Neural progenitor cell (in vitro differentiated cells): ENCODE results near the gene PRDM12. TPM values are rescaled to one million over a fixed set of nuclear protein-coding genes. Genes with fewer than 3 reads are reported as not detected.
A peak's percentile ranks its signal among the peaks of the same experiment; 100 is the strongest.

Source experiments
- DNase-seq: peaks from one replicate; pipeline ENCODE4 v3.0.0-alpha.2; 2016; ENCODE audit warnings: low spot score
- H2AFZ ChIP-seq: fragments of 200-600 bp; sonication (generic); replicated peaks from 2 replicates; pipeline ENCODE4 v1.6.1; 2016; ENCODE audit warnings: antibody characterized with exemption
- H3F3A ChIP-seq: fragments of 200-600 bp; sonication (generic); 2 replicates; pipeline ENCODE4 v1.6.1; 2016; ENCODE audit warnings: antibody characterized with exemption, low read depth
- H3K27ac ChIP-seq: fragments of 200-600 bp; sonication (generic); 2 replicates; pipeline ENCODE4 v1.5.1; 2016; ENCODE audit warnings: mild to moderate bottlenecking
- H3K27me3 ChIP-seq: fragments of 200-600 bp; sonication (generic); 2 replicates; pipeline ENCODE4 v1.6.1; 2016; ENCODE audit warnings: mild to moderate bottlenecking, moderate library complexity
- H3K36me3 ChIP-seq: fragments of 200-600 bp; sonication (generic); 2 replicates; pipeline ENCODE4 v1.5.1; 2016
- H3K4me1 ChIP-seq: fragments of 200-600 bp; sonication (generic); 2 replicates; pipeline ENCODE4 v1.6.1; 2016; ENCODE audit warnings: mixed run types
- H3K4me2 ChIP-seq: fragments of 200-600 bp; sonication (generic); 2 replicates; pipeline ENCODE4 v1.6.1; 2016
- H3K4me3 ChIP-seq: fragments of 200-600 bp; sonication (generic); 2 replicates; pipeline ENCODE4 v1.5.1; 2016
- H3K79me2 ChIP-seq: fragments of 200-600 bp; sonication (generic); 2 replicates; pipeline ENCODE4 v1.6.1; 2016; ENCODE audit warnings: low read depth
- H3K9ac ChIP-seq: fragments of 200-600 bp; sonication (generic); 2 replicates; pipeline ENCODE4 v1.6.1; 2016
- H3K9me3 ChIP-seq: fragments of 200-600 bp; sonication (generic); 2 replicates; pipeline ENCODE4 v1.5.1; 2016; ENCODE audit warnings: low read depth
- H4K20me1 ChIP-seq: fragments of 200-600 bp; sonication (generic); 2 replicates; pipeline ENCODE4 v1.6.1; 2016; ENCODE audit warnings: low read depth
- H3K27ac Mint-ChIP-seq: 3 replicates; pipeline ENCODE4 v1.8.0; 2021; ENCODE audit warnings: mixed read lengths
- H3K27me3 Mint-ChIP-seq: 2 replicates; pipeline ENCODE4 v1.8.0; 2022; ENCODE audit warnings: low read depth, mild to moderate bottlenecking, inconsistent platforms, moderate library complexity, mixed read lengths; ENCODE audit not compliant: insufficient read depth
- H3K36me3 Mint-ChIP-seq: 3 replicates; pipeline ENCODE4 v1.8.0; 2021; ENCODE audit warnings: mixed read lengths
- H3K4me1 Mint-ChIP-seq: 3 replicates; pipeline ENCODE4 v1.8.0; 2021; ENCODE audit warnings: mixed read lengths
- H3K4me3 Mint-ChIP-seq: 3 replicates; pipeline ENCODE4 v1.8.0; 2021; ENCODE audit warnings: mild to moderate bottlenecking, moderate library complexity, mixed read lengths
- H3K9me3 Mint-ChIP-seq: 3 replicates; pipeline ENCODE4 v1.8.0; 2020; ENCODE audit warnings: mixed read lengths
- CTCF ChIP-seq: fragments of 200-600 bp; sonication (generic); IDR thresholded peaks from 2 replicates; pipeline ENCODE4 v1.5.1; 2017; ENCODE audit warnings: antibody characterized with exemption, mild to moderate bottlenecking
- EZH2 ChIP-seq: fragments of 200-600 bp; sonication (generic); IDR thresholded peaks from 2 replicates; pipeline ENCODE4 v1.6.1; 2017; ENCODE audit warnings: antibody characterized with exemption, mild to moderate bottlenecking, moderate library complexity
- EZH2phosphoT487 ChIP-seq: fragments of 200-600 bp; sonication (generic); IDR thresholded peaks from 2 replicates; pipeline ENCODE4 v1.6.1; 2017; ENCODE audit warnings: antibody characterized with exemption
- total RNA-seq: library from RNA; depleted of rRNA; stranded (reverse); fragments of >200 nt; gene quantifications from 2 replicates; pipeline ENCODE4 v1.2.3, GENCODE V29; 2015; ENCODE audit warnings: low replicate concordance

Gene PRDM12
- total RNA-seq, 1 donor from 2014 or later: not detected

GRCh38 chr9:130715270-130715669 is 50.9 kb downstream of the PRDM12 start:
- no peaks in the 10 kb centered on the region for H3K36me3 ChIP-seq
- no peak for DNase-seq
- peaks cover 20% of the 10 kb centered on the region for H3K4me1 ChIP-seq
- H3K27ac ChIP-seq: no peak overlapping the region
- H3K79me2 ChIP-seq: peaks cover 71% of the 10 kb centered on the region
- no peaks in the 10 kb centered on the region for H3K9me3 Mint-ChIP-seq
- no peak overlapping the region for H3K9ac ChIP-seq
- TF ChIP-seq EZH2phosphoT487: no peak
- no peak for TF ChIP-seq EZH2
- no peak for TF ChIP-seq CTCF
- H3K4me1 Mint-ChIP-seq: peaks cover 29% of the 10 kb centered on the region
- peaks cover 51% of the 10 kb centered on the region for H4K20me1 ChIP-seq
- H3K4me3 ChIP-seq: peak overlapping the region; percentile 89
- H3K27ac Mint-ChIP-seq: no peak overlapping the region
- H3K27me3 Mint-ChIP-seq: no peaks in the 10 kb centered on the region
- H3K4me3 Mint-ChIP-seq: peak overlapping the region; percentile 97
- no peaks in the 10 kb centered on the region for H3K27me3 ChIP-seq
- H3F3A ChIP-seq: peaks cover 23% of the 10 kb centered on the region
- H2AFZ ChIP-seq: no peak overlapping the region
- no peaks in the 10 kb centered on the region for H3K36me3 Mint-ChIP-seq
- peak overlapping the region; percentile 98 for H3K4me2 ChIP-seq
- H3K9me3 ChIP-seq: no peaks in the 10 kb centered on the region

- H3K4me1 ChIP-seq: peaks cover 20% of the 10 kb centered on the region
- no peaks in the 10 kb centered on the region for H3K36me3 ChIP-seq
- H4K20me1 ChIP-seq: peaks cover 46% of the 10 kb centered on the region
- no peaks in the 10 kb centered on the region for H3K9me3 ChIP-seq
- no peak for TF ChIP-seq EZH2
- no peak for TF ChIP-seq CTCF
- no peak for TF ChIP-seq EZH2phosphoT487
- H3K4me2 ChIP-seq: no peak overlapping the region
- H3K27ac Mint-ChIP-seq: no peak overlapping the region
- H3K27me3 Mint-ChIP-seq: peaks cover 3% of the 10 kb centered on the region
- no peak overlapping the region for H3K4me3 Mint-ChIP-seq
- peaks cover 28% of the 10 kb centered on the region for H3K4me1 Mint-ChIP-seq
- no peak overlapping the region for H3K27ac ChIP-seq
- no peak overlapping the region for H3K9ac ChIP-seq
- H3K27me3 ChIP-seq: no peaks in the 10 kb centered on the region
- no peak overlapping the region for H2AFZ ChIP-seq
- no peaks in the 10 kb centered on the region for H3K9me3 Mint-ChIP-seq
- peaks cover 92% of the 10 kb centered on the region for H3K79me2 ChIP-seq
- no peak for DNase-seq
- H3K4me3 ChIP-seq: no peak overlapping the region
- peaks cover 2% of the 10 kb centered on the region for H3K36me3 Mint-ChIP-seq
- peaks cover 2% of the 10 kb centered on the region for H3F3A ChIP-seq
Observed at GRCh38 chr9:130718562-130718961, 54.2 kb downstream of the PRDM12 start.

- Histone ChIP-seq H3K27me3 (no peaks in the 10 kb centered on the region), H4K20me1 (peaks cover 24% of the 10 kb centered on the region), H3K36me3 (no peaks in the 10 kb centered on the region), H3K4me1 (no peaks in the 10 kb centered on the region), H3K4me2 (no peak overlapping the region), H3K9ac (no peak overlapping the region), H3K27ac (no peak overlapping the region), H3K4me3 (no peak overlapping the region), H3K79me2 (peaks cover 88% of the 10 kb centered on the region), H3F3A (no peaks in the 10 kb centered on the region), H3K9me3 (no peaks in the 10 kb centered on the region), H2AFZ (no peak overlapping the region)
- peaks cover 6% of the 10 kb centered on the region for H3K4me1 Mint-ChIP-seq
- TF ChIP-seq CTCF (no peak), EZH2 (no peak), EZH2phosphoT487 (no peak)
- peaks cover 2% of the 10 kb centered on the region for H3K36me3 Mint-ChIP-seq
- no peaks in the 10 kb centered on the region for H3K9me3 Mint-ChIP-seq
- peaks cover 3% of the 10 kb centered on the region for H3K27me3 Mint-ChIP-seq
- no peak overlapping the region for H3K4me3 Mint-ChIP-seq
- DNase-seq: no peak
- H3K27ac Mint-ChIP-seq: no peak overlapping the region
Observed at GRCh38 chr9:130720762-130721161, 56.4 kb downstream of the PRDM12 start.

- Histone ChIP-seq H3K9ac (no peak overlapping the region), H4K20me1 (peaks cover 6% of the 10 kb centered on the region), H3K4me3 (no peak overlapping the region), H2AFZ (no peak overlapping the region), H3K27me3 (no peaks in the 10 kb centered on the region), H3K4me2 (no peak overlapping the region), H3K79me2 (peaks cover 70% of the 10 kb centered on the region), H3K36me3 (no peaks in the 10 kb centered on the region), H3K4me1 (peaks cover 4% of the 10 kb centered on the region), H3K9me3 (no peaks in the 10 kb centered on the region), H3F3A (no peaks in the 10 kb centered on the region), H3K27ac (no peak overlapping the region)
- no peak for DNase-seq
- H3K36me3 Mint-ChIP-seq: peaks cover 8% of the 10 kb centered on the region
- H3K27me3 Mint-ChIP-seq: no peaks in the 10 kb centered on the region
- H3K27ac Mint-ChIP-seq: no peak overlapping the region
- no peak overlapping the region for H3K4me3 Mint-ChIP-seq
- TF ChIP-seq CTCF (no peak), EZH2 (no peak), EZH2phosphoT487 (no peak)
- peaks cover 7% of the 10 kb centered on the region for H3K9me3 Mint-ChIP-seq
- peaks cover 3% of the 10 kb centered on the region for H3K4me1 Mint-ChIP-seq
Observed at GRCh38 chr9:130728721-130729120, 64.3 kb downstream of the PRDM12 start.
